ENCODE data around the gene TMSB4Y.

Gene TMSB4Y

GRCh38 chrY:13703568-13703968 lies at the start of gene TMSB4Y:
TMSB4Y (plus strand) TSS chrY:13703899.
- no peak for DNase-seq

GRCh38 chrY:13664162-13664561 lies 39.5 kb upstream of the TMSB4Y start:
- DNase-seq = no peak

DNA sequence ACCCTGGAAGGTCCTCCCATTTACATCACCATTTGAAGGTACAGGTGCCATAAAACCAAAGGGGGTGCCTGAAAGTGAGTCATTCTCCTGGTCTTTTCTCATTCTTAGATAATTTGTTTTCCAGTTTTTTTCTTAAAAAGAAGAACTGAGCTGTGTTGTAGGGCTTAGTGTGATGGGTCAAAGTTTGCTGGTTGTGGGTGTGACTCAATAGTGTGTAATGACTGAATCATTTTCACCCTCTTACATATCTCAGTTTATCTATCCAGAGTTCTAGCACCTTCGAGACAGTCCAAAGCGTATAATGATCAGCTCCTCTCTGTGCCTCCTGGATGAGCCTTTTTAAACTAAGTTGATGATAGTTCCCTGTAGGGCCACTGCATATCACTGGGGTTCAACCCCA lies 32.6 kb upstream of the TMSB4Y start:
- no peak for DNase-seq

DNA sequence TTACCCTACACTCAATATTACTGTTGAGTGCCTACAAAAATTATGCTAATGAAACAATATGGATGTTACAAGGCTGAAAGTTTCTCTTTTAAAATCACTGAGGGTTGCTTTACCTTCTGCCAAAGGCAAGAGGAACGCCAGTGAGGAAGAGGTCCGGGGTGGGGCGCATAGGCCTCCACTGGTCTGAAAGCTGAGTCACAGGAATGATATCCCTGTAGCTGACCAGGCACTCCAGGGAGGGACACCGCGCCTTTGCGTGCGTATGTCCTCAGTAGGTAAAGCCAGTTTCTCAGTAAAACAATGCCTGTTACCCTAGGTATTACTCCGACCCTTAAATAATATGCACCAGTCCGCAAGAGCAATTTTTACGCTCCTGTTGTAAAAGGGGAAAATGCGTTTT lies 1.4 kb upstream of the TMSB4Y start:
- no peak for DNase-seq

DNA sequence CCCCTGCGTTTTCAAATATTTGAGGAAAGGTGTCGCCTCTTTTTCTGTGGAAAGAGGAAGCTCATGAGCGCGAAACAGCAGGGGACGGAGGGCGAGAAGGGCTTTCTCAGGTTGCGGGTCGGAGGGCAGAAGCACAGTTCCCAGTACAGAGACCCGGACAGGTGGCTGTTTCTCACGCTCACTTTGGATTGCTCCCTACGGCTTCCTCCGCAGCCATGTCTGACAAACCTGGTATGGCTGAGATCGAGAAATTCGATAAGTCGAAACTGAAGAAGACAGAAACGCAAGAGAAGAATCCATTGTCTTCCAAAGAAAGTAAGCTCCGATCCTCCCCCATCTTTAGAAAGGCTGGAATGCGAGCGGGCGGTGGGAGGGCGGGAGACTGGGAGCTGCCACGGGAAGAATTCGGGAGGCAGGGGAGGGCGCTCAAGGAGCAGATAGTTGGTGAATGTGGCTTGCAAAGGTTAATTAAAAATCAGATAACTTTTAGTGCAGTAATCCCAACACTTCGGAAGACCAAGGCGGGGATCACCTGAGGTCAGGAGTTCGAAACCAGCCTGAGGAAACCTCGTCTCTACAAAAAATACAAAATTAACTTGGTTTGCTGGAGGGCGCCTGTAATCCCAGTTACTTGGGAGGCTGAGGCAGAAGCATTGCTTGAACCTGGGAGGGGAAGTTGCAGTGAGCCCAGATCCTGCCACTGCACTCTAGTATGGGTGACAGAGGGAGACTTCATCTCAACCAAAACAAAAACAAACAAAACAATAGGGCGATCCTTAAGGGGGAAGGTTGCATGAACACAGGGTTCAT lies 627 bp downstream of the TMSB4Y start:
- DNase-seq = no peak

GRCh38 chrY:13705197-13705596 lies 1.5 kb downstream of the TMSB4Y start:
- DNase-seq = no peak

- DNase-seq = no peak
Observed at GRCh38 chrY:13708038-13708437, 4.3 kb downstream of the TMSB4Y start.

DNA sequence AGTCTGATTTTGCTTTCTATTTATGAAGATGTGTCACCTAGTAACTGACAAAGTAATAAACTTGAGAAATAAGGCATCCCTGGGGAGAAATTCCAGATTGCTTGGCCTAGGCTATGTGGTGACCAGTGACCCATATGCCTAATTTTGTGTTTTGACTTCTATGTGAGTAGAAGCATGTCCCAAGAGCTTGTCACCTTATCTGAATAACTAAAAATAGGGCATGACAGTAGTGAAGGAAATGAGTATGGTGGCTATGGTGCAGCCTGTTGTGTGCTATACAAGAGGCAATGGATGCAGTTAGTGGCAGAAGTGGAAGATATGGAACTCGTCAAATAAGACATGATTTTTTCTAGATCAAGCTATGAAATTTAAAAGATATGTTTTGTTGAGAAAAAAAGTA lies 15.3 kb downstream of the TMSB4Y start:
- no peak for DNase-seq

- no peak for DNase-seq
Observed at GRCh38 chrY:13729517-13729916, 25.8 kb downstream of the TMSB4Y start.

DNA sequence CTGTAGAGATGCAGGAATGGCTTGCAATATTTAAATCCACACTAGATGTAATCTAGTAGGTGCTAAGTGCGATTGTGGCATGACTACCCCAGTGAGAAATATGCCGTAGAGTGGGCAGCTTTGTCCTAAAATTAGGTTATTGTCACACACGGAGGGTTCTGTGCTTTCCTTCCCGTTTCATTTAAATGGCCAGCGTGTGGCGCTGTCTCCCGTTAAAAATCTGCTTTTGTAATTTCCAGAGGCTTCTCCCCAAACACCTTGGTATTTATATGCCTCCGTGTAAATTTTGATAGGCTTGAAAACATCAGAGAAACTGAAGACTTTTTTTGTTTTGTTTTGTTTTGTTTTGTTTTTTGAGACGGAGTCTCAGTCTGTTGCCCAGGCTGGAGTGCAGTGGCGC lies 34.9 kb downstream of the TMSB4Y start:
- no peak for DNase-seq

DNA sequence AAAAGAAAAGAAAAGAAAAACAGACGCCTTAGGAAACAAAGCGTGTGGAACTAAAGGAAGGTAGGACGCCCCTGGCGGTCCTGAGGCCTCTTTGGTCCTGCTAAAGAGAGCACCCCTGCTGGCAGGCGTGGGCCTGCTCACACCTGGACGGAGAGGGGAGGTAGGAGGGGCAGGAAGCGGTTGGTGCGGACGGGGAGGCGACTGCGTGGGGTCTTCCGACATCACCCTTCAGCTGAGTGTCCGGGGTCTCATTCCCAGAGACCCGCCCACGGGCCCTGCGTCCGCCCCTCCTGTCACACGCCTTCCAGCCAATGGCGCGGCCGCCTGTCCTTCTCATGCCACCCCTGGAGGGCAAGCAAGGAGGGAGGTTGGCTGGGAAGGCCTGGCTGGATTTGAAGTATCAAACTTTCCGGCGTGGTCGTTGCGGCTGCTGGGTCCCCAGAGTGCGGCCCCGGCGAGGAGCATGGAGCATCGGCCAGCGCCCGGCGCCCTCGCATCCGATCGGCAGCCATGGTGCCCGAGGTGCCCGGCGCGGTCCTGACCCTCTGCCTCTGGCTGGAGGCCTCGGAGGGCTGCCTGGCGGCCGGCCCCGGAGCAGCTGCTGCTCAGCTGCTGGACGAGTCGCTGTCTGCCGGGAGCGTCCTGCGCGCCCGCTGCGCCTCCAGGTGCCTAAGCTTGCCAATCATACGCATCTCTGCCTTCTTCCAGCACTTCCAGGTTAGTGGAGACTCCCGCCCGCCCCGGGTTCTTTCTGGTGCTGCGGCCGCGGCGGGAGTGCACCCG lies 47.8 kb downstream of the TMSB4Y start:
- no peak for DNase-seq

- DNase-seq = no peak
Observed at GRCh38 chrY:13754661-13755060, 51.0 kb downstream of the TMSB4Y start.
